ENCODE results near the gene ADGRA1. TPM values are rescaled to one million over a fixed set of nuclear protein-coding genes. Genes with fewer than 3 reads are reported as not detected.

Gene ADGRA1
- total and polyA plus RNA-seq, 2 of the 8 experiments (the other 6 are each of a cell fraction or from before 2014, with no cell fraction given): 0.17 to 0.21 TPM

DNA sequence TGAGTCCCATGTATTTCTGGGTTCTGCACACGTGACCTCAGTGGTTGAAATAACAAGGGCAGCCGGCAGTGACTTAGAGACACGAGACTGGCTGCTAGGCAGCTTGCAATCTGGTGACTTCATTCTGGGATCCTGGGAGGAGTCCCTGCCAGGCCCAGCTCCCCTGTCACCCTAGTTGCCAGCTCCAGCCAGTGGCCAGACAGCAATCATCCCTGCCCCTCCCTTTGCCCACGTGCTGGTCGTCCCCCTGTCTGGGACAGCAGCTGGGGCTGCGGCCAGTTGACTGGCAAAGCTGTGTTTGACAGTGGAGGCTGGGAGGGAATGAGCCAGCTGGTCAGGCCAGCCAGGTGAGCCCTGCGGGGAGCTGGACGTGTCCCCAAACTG is 30.0 kb downstream of the ADGRA1 start (continued):
- no peak for TF ChIP-seq TAF7 (optimal IDR thresholded peaks at IDR 0.05; ENCODE audit: borderline replicate concordance, low read depth, low read length)
- no peak for TF ChIP-seq EP300 (IDR thresholded peaks at IDR 0.05; ENCODE audit: borderline replicate concordance in 1 of 2, low read depth in 2 of 2, low read length in 2 of 2)
- no peak for TF ChIP-seq SP1 (IDR thresholded peaks at IDR 0.05; ENCODE audit: low read depth, low read length)
- TF ChIP-seq RBBP5 (IDR thresholded peaks at IDR 0.05; ENCODE audit: borderline replicate concordance, low read depth, low read length): no peak
